ENCODE data around the gene MBTPS1. TPM values are rescaled to one million over a fixed set of nuclear protein-coding genes. Genes with fewer than 3 reads are reported as not detected.

The MBTPS1 gene
- polyA plus RNA-seq, 1 donor from 2014 or later, result 66.9 TPM

- Histone ChIP-seq H3F3A (ENCODE audit: insufficient read depth, low read length, poor library complexity, severe bottlenecking) (no peaks in the 10 kb centered on the region), H3K27ac (ENCODE audit: low read length) (no peak overlapping the region), H3K36me3 (ENCODE audit: insufficient read depth, low read length) (peaks cover 10% of the 10 kb centered on the region), H4K20me1 (ENCODE audit: insufficient read depth) (no peaks in the 10 kb centered on the region), H3K27me3 (ENCODE audit: insufficient read depth, low read depth, low read length) (no peaks in the 10 kb centered on the region), H3K9ac (ENCODE audit: low read length) (no peak overlapping the region), H3K4me2 (ENCODE audit: low read length) (no peak overlapping the region), H3K9me2 (ENCODE audit: insufficient read depth, low read length) (no peaks in the 10 kb centered on the region), H3K9me3 (ENCODE audit: low read length) (no peaks in the 10 kb centered on the region), H3K79me2 (replicated peaks; ENCODE audit: insufficient read depth, low read length) (no peaks in the 10 kb centered on the region), H3K4me3 (ENCODE audit: low read length) (no peak overlapping the region), H2AFZ (ENCODE audit: low read depth, low read length) (no peak overlapping the region)
- TF ChIP-seq MXI1 (conservative IDR thresholded peaks at IDR 0.05; ENCODE audit: poor library complexity, severe bottlenecking) (no peak), EZH2 (IDR thresholded peaks at IDR 0.05; ENCODE audit: borderline replicate concordance, insufficient read depth, low read length, poor library complexity, severe bottlenecking) (no peak), RAD21 (conservative IDR thresholded peaks at IDR 0.05) (no peak), SMC3 (conservative IDR thresholded peaks at IDR 0.05; ENCODE audit: poor library complexity) (no peak), EP300 (conservative IDR thresholded peaks at IDR 0.05; ENCODE audit: poor library complexity, severe bottlenecking) (no peak), CTCF (IDR thresholded peaks at IDR 0.05; ENCODE audit: poor library complexity, severe bottlenecking) (no peak), REST (IDR thresholded peaks at IDR 0.05; ENCODE audit: borderline replicate concordance) (no peak), POLR2AphosphoS5 (IDR thresholded peaks at IDR 0.05) (no peak), TAF1 (IDR thresholded peaks at IDR 0.05; ENCODE audit: low read depth) (no peak)
Observed at GRCh38 chr16:84072014-84072413, 44.7 kb downstream of the MBTPS1 start.

GRCh38 chr16:84071121-84071520, 45.6 kb downstream of the MBTPS1 start:
- Histone ChIP-seq H3K79me2 (replicated peaks; ENCODE audit: insufficient read depth, low read length) (no peaks in the 10 kb centered on the region), H3K4me2 (ENCODE audit: low read length) (no peak overlapping the region), H3K9me3 (ENCODE audit: low read length) (no peaks in the 10 kb centered on the region), H3F3A (ENCODE audit: insufficient read depth, low read length, poor library complexity, severe bottlenecking) (no peaks in the 10 kb centered on the region), H2AFZ (ENCODE audit: low read depth, low read length) (no peak overlapping the region), H3K9me2 (ENCODE audit: insufficient read depth, low read length) (no peaks in the 10 kb centered on the region), H3K36me3 (ENCODE audit: insufficient read depth, low read length) (peaks cover 15% of the 10 kb centered on the region), H3K27me3 (ENCODE audit: insufficient read depth, low read depth, low read length) (no peaks in the 10 kb centered on the region), H4K20me1 (ENCODE audit: insufficient read depth) (no peaks in the 10 kb centered on the region), H3K27ac (ENCODE audit: low read length) (no peak overlapping the region), H3K9ac (ENCODE audit: low read length) (no peak overlapping the region), H3K4me3 (ENCODE audit: low read length) (no peak overlapping the region)
- TF ChIP-seq EZH2 (IDR thresholded peaks at IDR 0.05; ENCODE audit: borderline replicate concordance, insufficient read depth, low read length, poor library complexity, severe bottlenecking) (no peak), POLR2AphosphoS5 (IDR thresholded peaks at IDR 0.05) (no peak), MXI1 (conservative IDR thresholded peaks at IDR 0.05; ENCODE audit: poor library complexity, severe bottlenecking) (no peak), SMC3 (conservative IDR thresholded peaks at IDR 0.05; ENCODE audit: poor library complexity) (no peak), TAF1 (IDR thresholded peaks at IDR 0.05; ENCODE audit: low read depth) (no peak), RAD21 (conservative IDR thresholded peaks at IDR 0.05) (no peak), CTCF (IDR thresholded peaks at IDR 0.05; ENCODE audit: poor library complexity, severe bottlenecking) (no peak)

Data from neural cell (in vitro differentiated cells).